Sciatic nerve (tissue), 1 donor: ENCODE measurements around the gene SIT1. TPM values are rescaled to one million over a fixed set of nuclear protein-coding genes. Genes with fewer than 3 reads are reported as not detected.

ENCODE experiments used
- microRNA-seq: library from miRNA; unstranded; fragments of <30 nt; microRNA quantifications from one replicate; pipeline ENCODE4 v1.2.0, GENCODE V29; 2020
- total RNA-seq: library from RNA; stranded (reverse); fragmentation: NEBNext Ultra II Directional; extraction: Animal tissue kit (Norgen Biotek cat#: 25700); gene quantifications from one replicate; pipeline ENCODE4 v1.2.1, GENCODE V29; 2021
- donor health status: DM: no; HTN: no; CAD: no.

SIT1 gene
- total RNA-seq, 1 donor from 2014 or later = 0.67 TPM

Small RNAs within 50 kb of the gene (microRNA-seq; reads per million reads assigned to microRNA genes)
- 1.4 reads per million for gene MIR4667

Other genes starting within 250 kb of the SIT1 start
- gene RUSC2, start 160.8 kb downstream of the SIT1 start, total RNA-seq = 45.7 TPM
- 49.0 TPM for gene TESK1, start 45.7 kb downstream of the SIT1 start, total RNA-seq
- 5.5 TPM for gene CD72, start 32.5 kb downstream of the SIT1 start, total RNA-seq
- 12,220 TPM for gene RMRP, start 7.1 kb upstream of the SIT1 start, total RNA-seq
- gene CCDC107, start 7.4 kb upstream of the SIT1 start, total RNA-seq = 28.0 TPM
- gene ARHGEF39, start 14.3 kb upstream of the SIT1 start, total RNA-seq = not detected
- gene CA9, start 23.0 kb upstream of the SIT1 start, total RNA-seq = not detected
- 165 TPM for gene TPM2, start 39.0 kb upstream of the SIT1 start, total RNA-seq
- gene TLN1, start 81.3 kb upstream of the SIT1 start, total RNA-seq = 411 TPM
- 28.8 TPM for gene CREB3, start 81.7 kb upstream of the SIT1 start, total RNA-seq
- gene GBA2, start 98.3 kb upstream of the SIT1 start, total RNA-seq = 67.5 TPM
- gene RGP1, start 98.4 kb upstream of the SIT1 start, total RNA-seq = 28.9 TPM
- not detected for gene MSMP, start 103.3 kb upstream of the SIT1 start, total RNA-seq
- gene NPR2, start 140.7 kb upstream of the SIT1 start, total RNA-seq = 41.8 TPM
- gene SPAG8, start 161.3 kb upstream of the SIT1 start, total RNA-seq = 6.3 TPM
- 31.2 TPM for gene HINT2, start 164.1 kb upstream of the SIT1 start, total RNA-seq
- gene FAM221B, start 177.8 kb upstream of the SIT1 start, total RNA-seq = not detected
- gene TMEM8B, start 178.3 kb upstream of the SIT1 start, total RNA-seq = 31.7 TPM
- gene OR13J1, start 219.5 kb upstream of the SIT1 start, total RNA-seq = not detected